Ovary (tissue), 3 donors: Measurements from ENCODE around the gene SLC13A4.

Source experiments
- POLR2A ChIP-seq: fragments of 450-650 bp; IDR thresholded peaks from one replicate; pipeline ENCODE4 v1.6.1; 2017; ENCODE audit warnings: antibody characterized with exemption, mild to moderate bottlenecking, moderate library complexity
- TF ChIP-seq, protein P1 (sequence below), 3 donors: fragments of 450-650 bp in 2 of 3; fragments of 200-600 bp in 1 of 3; IDR thresholded peaks; one replicate each; pipeline versions ENCODE4 v1.5.1 to v1.8.0; 2016 to 2022; ENCODE audit warnings: antibody characterized with exemption in 3 of 3, mild to moderate bottlenecking in 1 of 3
- donor health status: DM: no; HTN: no; CAD: no.

DNA sequence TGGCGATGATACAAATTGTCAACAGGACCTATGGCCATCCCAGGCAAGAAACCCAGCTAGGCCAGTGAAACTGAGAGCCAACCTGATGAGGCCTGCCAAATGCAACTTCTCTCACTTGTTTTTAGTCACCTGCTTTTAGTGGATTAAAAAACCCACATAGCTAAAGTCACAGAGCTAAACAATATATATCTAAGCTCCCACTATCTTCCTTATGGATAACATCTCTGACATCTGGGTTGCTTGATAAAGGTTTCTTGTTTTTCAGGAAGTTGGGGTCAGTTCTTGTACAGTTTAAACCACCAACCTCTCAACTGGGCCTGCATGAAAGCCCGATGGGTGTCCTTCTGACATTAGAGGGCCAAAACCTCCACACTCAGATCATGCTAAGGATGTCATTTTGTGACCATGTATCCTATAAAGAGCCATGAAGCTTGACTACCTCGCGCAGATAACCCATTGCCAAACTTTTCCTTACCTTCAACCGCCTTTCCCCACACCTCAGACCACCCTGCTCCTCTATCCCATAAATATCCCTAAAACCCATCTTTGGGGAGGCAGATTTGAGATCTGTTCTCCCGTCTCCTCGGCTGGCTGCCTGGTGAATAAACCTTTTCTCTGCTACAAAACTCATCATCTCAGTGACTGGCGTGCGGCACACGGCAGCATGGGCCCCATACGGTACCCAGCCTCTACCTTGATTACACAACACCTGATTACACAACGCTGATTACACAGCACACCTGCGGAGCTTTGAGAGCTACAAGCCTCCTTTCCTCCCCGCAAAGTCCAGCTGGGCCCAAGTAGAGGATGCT, 66.5 kb downstream of the SLC13A4 start:
- no peak for TF ChIP-seq POLR2A
- TF ChIP-seq, protein P1, sequence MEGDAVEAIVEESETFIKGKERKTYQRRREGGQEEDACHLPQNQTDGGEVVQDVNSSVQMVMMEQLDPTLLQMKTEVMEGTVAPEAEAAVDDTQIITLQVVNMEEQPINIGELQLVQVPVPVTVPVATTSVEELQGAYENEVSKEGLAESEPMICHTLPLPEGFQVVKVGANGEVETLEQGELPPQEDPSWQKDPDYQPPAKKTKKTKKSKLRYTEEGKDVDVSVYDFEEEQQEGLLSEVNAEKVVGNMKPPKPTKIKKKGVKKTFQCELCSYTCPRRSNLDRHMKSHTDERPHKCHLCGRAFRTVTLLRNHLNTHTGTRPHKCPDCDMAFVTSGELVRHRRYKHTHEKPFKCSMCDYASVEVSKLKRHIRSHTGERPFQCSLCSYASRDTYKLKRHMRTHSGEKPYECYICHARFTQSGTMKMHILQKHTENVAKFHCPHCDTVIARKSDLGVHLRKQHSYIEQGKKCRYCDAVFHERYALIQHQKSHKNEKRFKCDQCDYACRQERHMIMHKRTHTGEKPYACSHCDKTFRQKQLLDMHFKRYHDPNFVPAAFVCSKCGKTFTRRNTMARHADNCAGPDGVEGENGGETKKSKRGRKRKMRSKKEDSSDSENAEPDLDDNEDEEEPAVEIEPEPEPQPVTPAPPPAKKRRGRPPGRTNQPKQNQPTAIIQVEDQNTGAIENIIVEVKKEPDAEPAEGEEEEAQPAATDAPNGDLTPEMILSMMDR (IDR thresholded peaks at IDR 0.05), result no peak
